HG03097 (cell line): Measurements from ENCODE around the gene KCNG4.
"Not testable (repeated sequence)": the region's sequence is repeated elsewhere in the genome, so short reads cannot be mapped to it uniquely, and the experiment has no call there.

Experiments
- ATAC-seq: cut with Tn5 transposase; IDR thresholded peaks from one replicate; pipeline ENCODE4 v1.9.1; 2021; ENCODE audit not compliant: unreplicated experiment, low FRiP score

KCNG4 gene

DNA sequence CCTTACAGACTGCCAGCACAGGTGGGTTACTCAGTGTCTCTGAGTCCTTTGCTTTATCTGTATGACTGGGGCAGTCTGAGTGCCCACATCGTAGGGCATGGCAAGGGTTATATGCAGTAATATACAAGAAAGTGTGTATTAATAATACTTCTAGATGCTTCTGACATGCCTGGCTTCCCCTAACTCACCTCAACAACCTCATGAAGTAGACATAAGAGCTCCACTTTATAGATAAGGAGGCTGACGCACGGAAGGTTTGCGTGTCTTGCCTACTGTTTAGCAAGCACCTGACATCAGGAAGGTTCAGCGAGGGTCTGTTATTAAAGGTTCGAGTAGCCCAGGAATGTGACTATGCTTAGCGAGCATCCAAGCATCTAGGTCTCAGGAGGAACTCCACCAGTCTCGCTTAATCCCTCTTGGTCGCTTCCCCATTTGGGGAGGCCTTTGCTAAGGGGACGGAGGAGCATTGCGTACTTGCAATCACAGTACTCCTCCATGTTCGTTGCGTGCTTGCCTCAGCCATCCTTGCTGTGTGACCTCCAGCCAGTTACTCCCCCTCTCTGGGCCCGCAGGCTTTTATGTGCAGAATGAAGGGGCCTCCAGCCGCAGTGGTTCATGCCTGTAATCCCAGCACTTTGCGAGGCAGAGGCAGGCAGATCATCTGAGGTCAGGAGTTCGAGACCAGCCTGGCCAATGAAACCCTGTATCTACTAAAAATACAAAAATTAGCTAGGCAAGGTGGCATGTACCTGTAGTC lies 1.6 kb downstream of the KCNG4 start:
- no peak for ATAC-seq

GRCh38 chr16:84236671-84237070 lies 3.1 kb downstream of the KCNG4 start:
- no peak for ATAC-seq

DNA sequence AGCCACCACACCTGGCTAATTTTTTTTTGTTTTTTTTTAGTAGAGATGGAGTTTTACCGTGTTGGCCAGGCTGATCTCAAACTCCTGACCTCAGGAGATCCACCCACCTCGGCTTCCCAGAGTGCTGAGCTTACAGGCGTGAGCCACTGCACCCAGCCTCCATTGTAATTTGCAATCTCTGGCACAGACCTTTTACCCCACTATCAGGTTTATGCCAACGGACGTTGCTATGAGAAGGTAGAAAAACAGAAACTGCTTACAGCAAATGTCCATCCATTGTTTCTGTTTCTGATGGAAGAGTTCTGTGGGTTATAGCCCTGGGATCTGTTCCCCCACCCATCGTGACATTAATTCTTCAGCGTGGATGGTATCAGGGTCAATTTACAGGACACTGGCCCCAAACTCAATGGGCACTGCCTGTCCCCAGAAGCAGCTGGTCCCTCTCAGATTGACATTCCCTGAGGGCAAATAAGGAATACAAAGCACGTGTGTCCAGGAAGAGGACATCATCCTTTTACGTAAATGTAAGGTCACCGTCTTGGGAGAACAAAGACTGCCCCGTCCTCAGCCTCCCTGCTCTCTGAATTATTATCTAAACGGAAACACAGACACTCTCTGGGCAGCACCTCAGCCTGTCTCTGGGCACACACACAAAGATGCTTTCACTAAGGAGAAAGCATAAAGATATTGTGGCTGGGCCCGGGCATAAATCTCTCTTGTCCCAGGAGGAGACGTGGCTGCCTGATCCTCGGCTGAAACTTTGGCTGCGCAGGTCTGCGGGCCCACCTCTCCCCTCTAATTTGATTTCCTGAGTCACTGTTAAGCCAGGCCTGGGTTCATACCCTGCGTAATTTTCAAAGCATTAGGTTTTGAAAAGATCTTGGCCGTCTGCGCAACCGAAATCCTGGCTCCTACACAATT lies 5.2 kb downstream of the KCNG4 start:
- ATAC-seq = no peak

DNA sequence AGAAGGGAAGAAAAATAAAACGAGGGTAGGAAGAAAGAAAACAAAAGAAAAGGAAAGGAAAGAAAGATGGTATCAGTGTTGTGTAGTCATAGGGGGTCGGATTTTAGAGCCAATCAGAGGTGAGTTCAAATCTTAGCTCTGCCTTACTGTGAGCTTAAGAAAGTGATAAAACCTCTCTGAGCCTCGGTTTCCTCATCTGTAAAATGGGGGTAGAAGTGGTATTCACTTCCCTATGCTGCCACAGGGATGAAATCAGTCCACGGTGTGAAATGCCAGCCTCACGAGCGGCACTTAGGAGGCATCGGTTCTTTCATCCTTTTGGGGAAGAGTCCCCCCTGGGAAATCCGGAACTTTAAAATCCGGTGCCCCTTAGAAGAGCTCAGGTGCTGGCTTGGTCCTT lies 6.1 kb downstream of the KCNG4 start:
- ATAC-seq = no peak

DNA sequence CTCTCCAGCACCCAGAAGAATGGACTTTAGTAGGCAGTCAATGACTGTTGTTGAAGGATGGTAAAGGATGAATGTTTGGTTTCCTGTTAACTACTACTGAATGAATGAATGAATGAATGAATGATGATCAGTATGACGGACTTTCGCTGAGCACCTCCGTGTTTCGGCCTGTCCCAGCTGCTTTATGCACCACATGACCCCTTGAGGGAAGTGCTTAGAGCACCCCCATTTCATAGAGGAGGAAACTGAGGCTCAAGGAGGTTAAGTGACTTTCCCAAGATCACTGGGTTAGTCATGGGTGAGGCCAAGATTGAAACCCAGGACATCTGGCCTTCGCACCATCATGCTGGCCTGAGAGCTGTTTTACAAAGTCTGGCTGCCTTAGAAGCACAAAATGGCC lies 6.8 kb downstream of the KCNG4 start:
- no peak for ATAC-seq

GRCh38 chr16:84232060-84232459 lies 7.8 kb downstream of the KCNG4 start:
- no peak for ATAC-seq

- ATAC-seq = no peak
Observed at GRCh38 chr16:84229471-84229870, 10.3 kb downstream of the KCNG4 start.

GRCh38 chr16:84228256-84228838 lies 11.5 kb downstream of the KCNG4 start:
- ATAC-seq = no peak

- no peak for ATAC-seq
Observed at GRCh38 chr16:84227548-84227947, 12.3 kb downstream of the KCNG4 start.

- ATAC-seq = no peak
Observed at GRCh38 chr16:84226026-84226425, 13.8 kb downstream of the KCNG4 start.

DNA sequence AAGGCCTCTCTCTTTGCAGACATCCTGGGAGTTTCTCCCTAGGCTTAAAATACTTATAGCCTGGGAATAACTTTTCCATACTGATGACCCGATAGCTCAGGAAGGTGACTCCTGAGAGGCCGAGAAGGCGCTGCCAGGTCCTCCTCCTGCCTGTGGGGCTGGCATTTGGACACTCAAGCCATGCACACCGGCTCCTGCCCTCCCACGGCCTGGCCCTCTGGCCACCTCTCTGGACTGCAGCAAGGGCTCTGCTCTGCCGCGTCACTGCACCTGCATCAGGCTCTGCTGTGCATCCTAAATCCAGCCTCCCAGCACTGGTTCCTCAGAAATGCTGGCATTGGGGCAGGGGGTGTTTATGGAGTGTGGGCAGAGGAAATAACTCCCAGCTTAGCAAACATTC lies 14.2 kb downstream of the KCNG4 start:
- no peak for ATAC-seq

DNA sequence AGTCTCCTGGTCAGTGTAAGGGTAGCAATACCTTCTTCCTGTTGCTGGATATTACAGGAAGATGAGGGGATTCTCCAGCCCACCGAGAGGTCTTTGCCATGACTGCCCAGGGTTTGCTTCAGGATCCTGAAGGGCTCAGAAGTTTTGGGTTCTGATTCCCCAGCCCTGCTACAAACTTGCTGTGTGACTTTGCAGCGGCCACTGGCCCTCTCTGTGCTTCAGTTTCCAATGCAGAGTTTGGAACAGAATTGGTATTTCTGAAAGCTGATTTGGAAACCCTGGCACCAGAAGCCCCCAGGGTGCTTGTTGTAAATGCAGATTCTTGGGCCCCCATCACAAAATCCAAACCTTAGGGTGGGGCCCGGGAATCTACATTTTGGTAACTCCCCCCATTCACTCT lies 14.7 kb downstream of the KCNG4 start:
- no peak for ATAC-seq

DNA sequence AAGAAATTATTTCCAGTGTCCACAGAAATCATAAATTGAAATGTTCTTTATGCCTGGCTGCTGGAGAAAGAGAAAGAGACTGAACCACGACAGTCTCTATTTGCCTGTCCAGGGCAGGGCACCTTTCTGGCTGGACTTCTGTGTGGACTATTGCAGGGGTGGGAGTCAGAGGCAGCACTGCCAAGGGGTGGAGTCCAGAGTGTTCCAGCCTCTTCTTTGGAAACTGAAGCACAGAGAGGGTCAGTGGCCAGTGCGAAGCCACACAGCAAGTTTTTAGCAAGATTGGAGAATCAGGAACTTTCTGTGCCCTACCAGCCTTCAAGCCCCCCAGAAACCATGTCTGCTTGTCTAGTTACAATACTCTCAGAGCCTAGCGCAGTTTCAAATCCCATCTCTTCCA lies 15.3 kb downstream of the KCNG4 start:
- ATAC-seq = no peak

DNA sequence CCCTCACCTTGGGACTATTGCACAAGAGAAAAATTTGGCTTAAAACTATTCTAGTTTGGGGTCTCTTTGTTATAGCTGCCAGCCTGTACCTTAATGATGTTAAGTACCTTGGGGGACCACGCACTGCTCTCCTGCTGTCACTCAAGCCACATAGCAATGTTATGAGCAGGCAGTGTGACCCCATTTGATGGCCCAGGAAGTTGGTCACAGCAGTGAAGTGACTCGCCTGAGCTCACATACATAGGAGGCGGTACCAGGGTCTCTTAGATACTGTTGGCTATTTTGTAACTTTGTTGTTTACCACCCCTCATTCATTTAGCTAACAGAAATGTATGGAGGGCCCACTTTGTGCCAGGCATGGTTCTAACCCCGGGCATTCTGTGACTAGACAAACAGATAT lies 16.4 kb downstream of the KCNG4 start:
- no peak for ATAC-seq

GRCh38 chr16:84220851-84221250 lies 19.0 kb downstream of the KCNG4 start:
- no peak for ATAC-seq

GRCh38 chr16:84218956-84219355 lies 20.9 kb downstream of the KCNG4 start:
- no peak for ATAC-seq

DNA sequence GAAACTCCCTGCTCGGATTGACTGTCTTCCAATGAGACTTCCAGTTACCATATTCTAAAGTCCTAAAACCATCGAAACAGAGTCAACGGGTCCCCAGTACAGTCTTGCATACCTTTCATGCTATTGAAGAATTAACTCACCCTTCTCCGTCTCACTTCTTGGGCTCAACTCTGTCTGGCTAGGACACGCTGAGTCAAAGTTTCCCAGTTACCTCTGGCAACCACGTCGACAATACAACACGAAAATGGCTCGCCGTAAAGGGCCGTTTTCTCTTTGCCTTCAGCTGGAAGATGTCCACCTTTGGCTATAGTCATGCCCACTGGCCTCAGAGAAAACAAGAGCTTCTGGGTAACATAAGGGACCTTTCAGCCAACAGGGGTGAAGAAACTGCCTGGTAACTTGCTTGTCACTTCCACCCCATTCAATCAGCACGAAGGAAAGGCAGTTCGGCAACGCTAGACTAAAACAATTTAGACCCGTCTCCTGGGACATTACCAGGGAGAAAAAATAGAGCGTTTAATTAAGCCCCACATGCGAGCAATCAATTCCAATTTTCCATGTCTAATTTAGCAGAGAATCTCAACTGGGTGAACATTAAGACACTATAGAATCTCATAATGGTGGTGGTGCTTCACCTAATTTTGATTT lies 21.5 kb downstream of the KCNG4 start:
- ATAC-seq = no peak

DNA sequence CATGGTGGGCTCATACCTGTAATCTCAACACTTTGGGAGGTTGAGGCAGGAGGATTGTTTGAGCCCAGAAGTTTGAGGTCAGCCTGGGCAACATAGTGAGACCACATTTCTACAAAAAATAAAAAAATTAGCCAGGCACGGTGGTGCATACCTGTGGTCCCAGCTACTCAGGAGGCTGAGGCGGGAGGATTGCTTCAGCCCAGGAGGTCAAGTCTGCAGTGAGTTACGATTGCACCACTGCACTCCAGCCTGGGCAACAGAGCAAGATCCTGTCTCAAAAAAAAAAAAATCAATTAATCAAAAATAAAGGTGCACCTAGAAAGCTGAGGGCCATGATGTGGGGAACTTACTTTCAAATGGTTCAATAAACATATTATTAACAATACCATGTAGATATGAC lies 23.7 kb downstream of the KCNG4 start:
- ATAC-seq = not testable (repeated sequence)

DNA sequence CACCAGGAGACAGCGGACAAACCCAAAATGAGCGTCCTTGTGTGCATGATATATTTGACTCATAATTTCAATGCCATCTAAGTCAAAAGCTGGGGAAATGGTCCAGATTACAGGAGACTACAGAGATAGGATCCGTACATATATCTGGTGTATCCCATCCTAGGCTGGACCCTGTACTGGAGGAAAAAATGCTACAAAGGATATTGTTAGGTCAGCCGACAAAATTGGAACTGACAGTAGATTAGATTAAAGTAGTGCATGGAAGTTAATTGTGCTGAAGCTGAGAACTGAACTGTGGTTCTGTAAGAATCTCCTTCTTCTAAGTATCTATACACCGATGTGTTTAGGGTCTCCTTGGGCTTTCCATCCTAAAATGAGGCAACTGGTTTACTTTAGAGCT lies 24.3 kb downstream of the KCNG4 start:
- ATAC-seq = no peak

GRCh38 chr16:84214451-84215066 lies 25.3 kb downstream of the KCNG4 start:
- ATAC-seq = no peak

- no peak for ATAC-seq
Observed at GRCh38 chr16:84212631-84213030, 27.2 kb downstream of the KCNG4 start.
